HG02973 (cell line): ENCODE results near the gene KCTD8.
"Not testable (repeated sequence)": the region's sequence is repeated elsewhere in the genome, so short reads cannot be mapped to it uniquely, and the experiment has no call there.

Source experiments
- ATAC-seq: cut with Tn5 transposase; IDR thresholded peaks from one replicate; pipeline ENCODE4 v1.9.1; 2021; ENCODE audit warnings: moderate library complexity; ENCODE audit not compliant: unreplicated experiment

Gene KCTD8

GRCh38 chr4:44167766-44168165, 280.8 kb downstream of the KCTD8 start:
- not testable (repeated sequence) for ATAC-seq

- ATAC-seq, result no peak
These were observed 282.7 kb downstream of the KCTD8 start for GRCh38 chr4:44165938-44166337.

GRCh38 chr4:44162538-44163270, 285.9 kb downstream of the KCTD8 start:
- no peak for ATAC-seq

GRCh38 chr4:44161756-44162155, 286.9 kb downstream of the KCTD8 start:
- no peak for ATAC-seq

DNA sequence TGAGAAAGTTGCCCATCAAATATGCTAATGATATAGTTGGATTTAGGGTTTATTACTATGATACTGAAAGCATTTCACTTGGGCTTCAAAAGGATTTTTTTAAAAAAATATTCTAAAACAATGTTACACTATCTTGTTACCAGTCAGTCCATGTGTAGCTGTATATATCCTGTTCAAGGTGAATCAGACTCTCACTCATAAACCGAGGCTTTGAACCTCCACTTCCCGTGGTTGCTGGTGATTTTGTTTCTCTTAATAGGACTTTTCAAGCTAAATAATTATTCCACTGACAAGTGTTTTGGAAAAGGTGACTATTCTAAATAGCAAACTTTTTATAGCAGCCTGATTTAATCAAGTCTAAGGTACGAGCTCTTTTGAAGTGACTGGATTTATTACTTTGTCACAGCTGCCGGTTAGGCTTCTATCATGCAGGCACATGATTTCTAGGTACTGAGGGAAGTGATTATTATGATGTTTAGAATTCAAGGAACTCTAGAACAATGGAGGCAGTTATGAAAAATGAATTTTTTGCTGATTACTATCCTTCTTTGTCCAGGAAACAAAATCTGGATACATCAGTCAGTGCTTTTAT, 287.7 kb downstream of the KCTD8 start:
- ATAC-seq, result no peak

GRCh38 chr4:44159991-44160390, 288.6 kb downstream of the KCTD8 start:
- no peak for ATAC-seq

GRCh38 chr4:44157611-44158277, 290.9 kb downstream of the KCTD8 start:
- ATAC-seq, result no peak

- ATAC-seq, result no peak
These were observed 298.5 kb downstream of the KCTD8 start for GRCh38 chr4:44150091-44150576.

- ATAC-seq, result no peak
These were observed 299.3 kb downstream of the KCTD8 start for GRCh38 chr4:44149282-44149681.

- ATAC-seq, result no peak
These were observed 301.0 kb downstream of the KCTD8 start for GRCh38 chr4:44147571-44148075.

DNA sequence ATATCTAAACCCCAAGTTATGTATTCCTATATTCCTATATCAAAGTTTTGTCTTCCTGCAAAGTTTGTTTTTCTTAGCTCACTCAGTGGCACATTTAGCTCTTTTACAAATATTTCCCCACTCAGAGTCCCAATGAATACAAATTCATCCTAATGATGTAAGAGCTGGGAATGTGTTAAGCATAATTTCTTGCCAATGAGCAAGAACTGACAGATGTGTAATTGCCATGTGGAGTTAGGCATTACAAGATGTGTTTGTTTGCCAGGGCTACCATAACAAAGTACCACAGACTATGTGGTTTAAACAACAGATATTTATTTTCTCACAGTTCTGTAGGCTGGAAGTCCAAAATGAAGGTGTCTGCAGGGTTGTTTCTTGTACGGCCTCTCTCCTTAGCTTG, 302.1 kb downstream of the KCTD8 start:
- ATAC-seq, result no peak

DNA sequence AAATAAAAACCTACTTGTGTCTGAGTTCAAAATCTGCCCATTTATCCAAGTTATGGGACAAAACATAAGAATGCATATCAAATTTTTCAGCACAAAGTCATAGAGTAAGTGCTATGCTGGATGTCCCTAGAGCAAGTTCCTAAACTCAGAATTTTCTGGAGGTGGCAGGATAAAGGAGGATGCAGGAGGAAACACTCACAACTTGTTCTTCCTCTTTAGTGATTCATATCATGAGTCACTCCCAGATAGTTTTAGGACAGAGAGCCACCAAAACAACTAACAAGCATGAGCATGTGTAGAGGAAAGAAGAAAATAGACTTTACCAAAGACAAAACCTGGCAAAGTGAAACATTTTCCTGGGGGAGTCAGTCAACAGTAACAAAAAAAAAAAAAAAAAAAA, 302.7 kb downstream of the KCTD8 start:
- no peak for ATAC-seq

GRCh38 chr4:44132526-44132925, 316.1 kb downstream of the KCTD8 start:
- ATAC-seq, result no peak
